Mucosa of descending colon (tissue), 3 donors: ENCODE measurements around the gene SCAMP1. TPM values are rescaled to one million over a fixed set of nuclear protein-coding genes. Genes with fewer than 3 reads are reported as not detected.
"Not testable (repeated sequence)": the region's sequence is repeated elsewhere in the genome, so short reads cannot be mapped to it uniquely, and the experiment has no call there.

Source experiments
- ATAC-seq: fragments of 200-7000 bp; cut with Tn5 transposase; one replicate; pipeline ENCODE4 v1.9.1; 2020; ENCODE audit warnings: mild to moderate bottlenecking, moderate library complexity
- DNase-seq, 3 donors: peaks; one replicate each; pipeline ENCODE4 v3.0.0-alpha.2; 2020
- H3K36me3 ChIP-seq: fragments of 200-600 bp; one replicate; pipeline ENCODE4 v1.8.0; 2021; ENCODE audit warnings: low read depth, mild to moderate bottlenecking
- H3K4me1 ChIP-seq: fragments of 200-600 bp; one replicate; pipeline ENCODE4 v1.8.0; 2021; ENCODE audit warnings: low read depth, mild to moderate bottlenecking
- H3K4me3 ChIP-seq: fragments of 200-600 bp; one replicate; pipeline ENCODE4 v1.8.0; 2021; ENCODE audit warnings: mild to moderate bottlenecking
- H3K9me3 ChIP-seq: fragments of 200-600 bp; one replicate; pipeline ENCODE4 v1.8.0; 2021; ENCODE audit warnings: mild to moderate bottlenecking
- CTCF ChIP-seq: fragments of 200-600 bp; IDR thresholded peaks from one replicate; pipeline ENCODE4 v1.8.0; 2022; ENCODE audit warnings: antibody characterized with exemption, mild to moderate bottlenecking
- intact Hi-C, 2 donors: fragments of 100-400 bp; cut with DNase I in 1 of 2; cut with micrococcal nuclease in 1 of 2; formaldehyde crosslinking; loops; one replicate each; pipeline versions ENCODE4 v1.11.0 to v1.11.1; 2022; cut with DNase I, micrococcal nuclease
- total RNA-seq, 3 donors: library from RNA; stranded (reverse); fragmentation: NEBNext Ultra II Directional in 2 of 3; extraction: Animal tissue kit (Norgen Biotek cat#: 25700) in 2 of 3; gene quantifications; one replicate each; pipeline versions ENCODE4 v1.2.1 to v1.2.4, GENCODE V29; 2021 to 2023
- donor health status: DM: no; HTN: no; CAD: no; lungs with moderate emphysema.
- donor health status: DM: no; HTN: no; CAD: no.
- donor health status: DM: no; HTN: yes; CAD: no.

The SCAMP1 gene
- total RNA-seq, 3 donors from 2014 or later = 23.5 to 41.7 (median 36.1) TPM

- TF ChIP-seq CTCF = no peak
- no peak overlapping the region for H3K4me3 ChIP-seq
- ATAC-seq = no peak
- no peaks in the 10 kb centered on the region for H3K9me3 ChIP-seq
- intact Hi-C loops = loop anchor here in 1 of 2 donors (10.0 kb wide), 1 partner anchor 59 kb away; the partner anchor contains the start of gene AP3B1
- no peak for DNase-seq
- no peaks in the 10 kb centered on the region for H3K4me1 ChIP-seq
- no peaks in the 10 kb centered on the region for H3K36me3 ChIP-seq
Observed at GRCh38 chr5:78353520-78353919, 6.9 kb upstream of the SCAMP1 start.

- H3K4me3 ChIP-seq = no peak overlapping the region
- no peak for DNase-seq
- H3K36me3 ChIP-seq = no peaks in the 10 kb centered on the region
- ATAC-seq = no peak
- intact Hi-C loops = loop anchor here in 1 of 2 donors (10.0 kb wide), 1 partner anchor 59 kb away; the partner anchor contains the start of gene AP3B1
- H3K4me1 ChIP-seq = peaks cover 5% of the 10 kb centered on the region
- no peak for TF ChIP-seq CTCF
- H3K9me3 ChIP-seq = no peaks in the 10 kb centered on the region
Observed at GRCh38 chr5:78354066-78354670, 6.2 kb upstream of the SCAMP1 start.

- Histone ChIP-seq H3K9me3 (no peaks in the 10 kb centered on the region), H3K4me3 (no peak overlapping the region), H3K36me3 (no peaks in the 10 kb centered on the region), H3K4me1 (peaks cover 10% of the 10 kb centered on the region)
- TF ChIP-seq CTCF = no peak
- intact Hi-C loops = loop anchor here in 1 of 2 donors (10.0 kb wide), 1 partner anchor 61 kb away; the partner anchor contains the start of gene AP3B1
- no peak for ATAC-seq
- no peak for DNase-seq
Observed at GRCh38 chr5:78355561-78355960, 4.9 kb upstream of the SCAMP1 start.

GRCh38 chr5:78359455-78359830 lies 974 bp upstream of the SCAMP1 start:
- not testable (repeated sequence) for H3K36me3 ChIP-seq, H3K9me3 ChIP-seq, ATAC-seq
- intact Hi-C loops = loop anchor here in 1 of 2 donors (10.0 kb wide), 1 partner anchor 65 kb away; the partner anchor contains the start of gene AP3B1
- Histone ChIP-seq H3K4me1 (peaks cover 10% of the 10 kb centered on the region), H3K4me3 (peak overlapping the region; percentile 94)
- peak in 1 of 3 donors; percentile 40 for DNase-seq

- peak overlapping the region; percentile 94 for H3K4me3 ChIP-seq
- intact Hi-C loops = loop anchor here in 1 of 2 donors (2.0 kb wide), 1 partner anchor 66 kb away; the partner anchor contains the start of gene AP3B1
- no peaks in the 10 kb centered on the region for H3K9me3 ChIP-seq
- peaks cover 10% of the 10 kb centered on the region for H3K4me1 ChIP-seq
- no peak for TF ChIP-seq CTCF
- ATAC-seq = no peak
- no peak for DNase-seq
- H3K36me3 ChIP-seq = no peaks in the 10 kb centered on the region
Observed at GRCh38 chr5:78360674-78360923, 182 bp downstream of the SCAMP1 start.

GRCh38 chr5:78360924-78361630 lies 660 bp downstream of the SCAMP1 start:
- TF ChIP-seq CTCF = no peak
- Histone ChIP-seq H3K36me3 (no peaks in the 10 kb centered on the region), H3K9me3 (no peaks in the 10 kb centered on the region), H3K4me3 (peak overlapping the region; percentile 94), H3K4me1 (peaks cover 10% of the 10 kb centered on the region)
- DNase-seq (peak; percentile 69 to 87 (median 83)), ATAC-seq (peak; percentile 61)
- intact Hi-C loops = loop anchor here in 1 of 2 donors (2.0 kb wide), 1 partner anchor 66 kb away; the partner anchor contains the start of gene AP3B1
